GM12878 (cell line): ENCODE measurements around the gene ECT2.

Experiments
- CEBPB ChIP-seq, 2 experiments: fragments of 150-350 bp in 1 of 2; IDR thresholded peaks; 2 replicates each; pipeline ENCODE4 v1.6.1; 2012 to 2014; ENCODE audit warnings: low read depth in 2 of 2, low read length in 2 of 2, borderline replicate concordance in 1 of 2, inconsistent platforms in 1 of 2
- CTCF ChIP-seq, 3 experiments: IDR thresholded peaks in 2 of 3; conservative IDR thresholded peaks in 1 of 3; 2 replicates each; pipeline ENCODE4 v1.5.1; 2011; ENCODE audit warnings: low read depth in 3 of 3, low read length in 3 of 3, mild to moderate bottlenecking in 3 of 3, control low read depth in 2 of 3, moderate library complexity in 2 of 3, inconsistent platforms in 1 of 3, mixed read lengths in 1 of 3; ENCODE audit not compliant: control insufficient read depth in 2 of 3, insufficient read depth in 1 of 3; ENCODE audit errors: extremely low read depth in 1 of 3
- ETV6 ChIP-seq, 2 experiments: fragments of 450-650 bp in 1 of 2; IDR thresholded peaks in 1 of 2; conservative IDR thresholded peaks in 1 of 2; 2 replicates each; pipeline ENCODE4 v1.6.1; 2014; ENCODE audit warnings: antibody characterized with exemption in 1 of 2, borderline replicate concordance in 1 of 2, low read depth in 1 of 2, mild to moderate bottlenecking in 1 of 2, moderate library complexity in 1 of 2
- MLLT1 ChIP-seq: fragments of 450-650 bp; IDR thresholded peaks from 2 replicates; pipeline ENCODE4 v1.6.1; 2016; ENCODE audit warnings: mild to moderate bottlenecking
- NR2C2 ChIP-seq: IDR thresholded peaks from 2 replicates; pipeline ENCODE4 v1.6.1; 2011; ENCODE audit warnings: borderline replicate concordance, low read depth; ENCODE audit not compliant: control insufficient read depth, insufficient read length
- SUZ12 ChIP-seq: fragments of 200-600 bp; sonication (generic); IDR thresholded peaks from one replicate; pipeline ENCODE4 v1.6.1; 2018; ENCODE audit warnings: antibody characterized with exemption, mild to moderate bottlenecking; ENCODE audit not compliant: unreplicated experiment
- TCF12 ChIP-seq: IDR thresholded peaks from 2 replicates; pipeline ENCODE4 v1.6.1; 2011; ENCODE audit warnings: low read depth, mild to moderate bottlenecking, low read length

GRCh38 chr3:172750368-172751174, at the start of gene ECT2:
- peak in 1 of 2 experiments; percentile 28; a peak in 1 of 4 replicates for TF ChIP-seq ETV6 (conservative IDR thresholded peaks at IDR 0.05 in 1 of 2, IDR thresholded peaks at IDR 0.05 in 1 of 2; ENCODE audit: borderline replicate concordance in 1 of 2, low read depth in 1 of 2)
- 0 out of 2 replicates have a peak, but pooled peaks have one; percentile 32 for TF ChIP-seq MLLT1
- no peak for TF ChIP-seq CEBPB (IDR thresholded peaks at IDR 0.05; ENCODE audit: borderline replicate concordance in 1 of 2, low read depth in 2 of 2, low read length in 2 of 2)
- peak; percentile 50; the same call in 1 of the 2 replicates for TF ChIP-seq TCF12
- TF ChIP-seq SUZ12 = no peak
- no peak for TF ChIP-seq NR2C2
- peak; percentile 65 to 85 (median 76); a peak in 5 of 6 replicates for TF ChIP-seq CTCF (IDR thresholded peaks at IDR 0.05 in 2 of 3, conservative IDR thresholded peaks at IDR 0.05 in 1 of 3; ENCODE audit: control insufficient read depth in 2 of 3, extremely low read depth in 1 of 3, insufficient read depth in 1 of 3, low read depth in 3 of 3, low read length in 3 of 3)
